ENCODE measurements around the gene MAGEF1. TPM values are rescaled to one million over a fixed set of nuclear protein-coding genes. Genes with fewer than 3 reads are reported as not detected.
A peak's percentile ranks its signal among the peaks of the same experiment; 100 is the strongest.

MAGEF1 gene
- total and polyA plus RNA-seq, 2 of the 8 experiments (the other 6 are each of a cell fraction or from before 2014, with no cell fraction given): 26.5 to 56.7 TPM

- no peaks in the 10 kb centered on the region for H3K27me3 ChIP-seq (replicated peaks in 1 of 4; ENCODE audit: control insufficient read depth in 3 of 4, extremely low read depth in 1 of 4, insufficient read depth in 3 of 4, low read length in 3 of 4)
- H2BK120ac ChIP-seq (replicated peaks; ENCODE audit: low read depth, low read length): no peak overlapping the region
- WGBS, 2 experiments (ENCODE audit: extremely low coverage in 1 of 2, insufficient coverage in 1 of 2, insufficient read length in 1 of 2, insufficient replicate concordance in 2 of 2, low coverage in 1 of 2, low lambda C conversion rate in 2 of 2, missing lambda C conversion rate in 1 of 2): 90% methylated on average over 14 of the region's 14 CpGs; no CpG with 5 or more reads in 1 of the 2 experiments
- no peak overlapping the region for H3K4me3 ChIP-seq (ENCODE audit: extremely low read depth in 1 of 4, insufficient read depth in 2 of 4, low read depth in 3 of 4, low read length in 4 of 4)
- TF ChIP-seq POLR2AphosphoS5 (IDR thresholded peaks at IDR 0.05; ENCODE audit: low read depth, low read length) (no peak), ATF3 (IDR thresholded peaks at IDR 0.05; ENCODE audit: insufficient read depth, low read depth, low read length) (no peak), SP4 (IDR thresholded peaks at IDR 0.05; ENCODE audit: low read length) (no peak), TCF12 (IDR thresholded peaks at IDR 0.05; ENCODE audit: low read depth, low read length) (no peak), CTCF (IDR thresholded peaks at IDR 0.05; ENCODE audit: control extremely low read depth in 1 of 3, insufficient read depth in 1 of 3, low read depth in 1 of 3, low read length in 3 of 3) (no peak), MAFK (IDR thresholded peaks at IDR 0.05; ENCODE audit: low read depth, low read length) (no peak), PHF8 (conservative IDR thresholded peaks at IDR 0.05; ENCODE audit: low read depth, low read length) (no peak), CBX5 (IDR thresholded peaks at IDR 0.05; ENCODE audit: low read depth, low read length) (no peak)
- H4K91ac ChIP-seq (replicated peaks; ENCODE audit: insufficient read length, low read length): peak overlapping the region; percentile 44
- no peak overlapping the region for H2BK5ac ChIP-seq (ENCODE audit: low read depth, low read length)
- no peaks in the 10 kb centered on the region for H3K4me1 ChIP-seq (replicated peaks in 1 of 4; ENCODE audit: control insufficient read depth in 3 of 4, insufficient read depth in 4 of 4, low read length in 3 of 4)
- POLR2A ChIA-PET (ENCODE audit: partially characterized antibody): interaction anchor here (1.3 kb wide), 1 partner anchor 23 kb away, joined by 5 read pairs; the partner anchor contains the start of gene MAGEF1
- DNase-seq (ENCODE audit: low read depth in 1 of 2, low spot score in 2 of 2) (peak in 1 of 2 experiments; percentile 45), FAIRE-seq (no peak)
- H3K18ac ChIP-seq (ENCODE audit: extremely low read depth, low read length): no peak overlapping the region
- H3K9me3 ChIP-seq (ENCODE audit: insufficient read depth in 2 of 2, low read depth in 1 of 2, low read length in 1 of 2): no peaks in the 10 kb centered on the region
- no peak overlapping the region for H4K8ac ChIP-seq (ENCODE audit: extremely low read depth, insufficient read depth, low read length)
- H4K5ac ChIP-seq (ENCODE audit: insufficient read length, low read depth, low read length): no peak overlapping the region
- no peak overlapping the region for H3K14ac ChIP-seq (ENCODE audit: insufficient read length)
- no peak overlapping the region for H3K4ac ChIP-seq (replicated peaks; ENCODE audit: insufficient read length, low read depth, low read length)
- CTCF ChIA-PET (ENCODE audit: partially characterized antibody): interaction anchor here (0.7 to 5.6 kb wide), 12 partner anchors 9 to 165 kb away, joined by 3 to 27 read pairs (median 5); no protein-coding TSS in a partner anchor
- H2BK12ac ChIP-seq (ENCODE audit: low read depth, low read length): peak overlapping the region; percentile 17; the same call in 1 of the 2 replicates
- H3K23ac ChIP-seq (ENCODE audit: insufficient read length): no peak overlapping the region
- no peak overlapping the region for H3K9ac ChIP-seq (replicated peaks in 1 of 4; ENCODE audit: extremely low read depth in 1 of 4, low read depth in 3 of 4, low read length in 3 of 4)
- no peak overlapping the region for H2BK20ac ChIP-seq (ENCODE audit: low read length)
- no peaks in the 10 kb centered on the region for H3K79me1 ChIP-seq (ENCODE audit: low read depth, low read length)
- H2AFZ ChIP-seq (ENCODE audit: low read length): peak overlapping the region; percentile 67; the same call in 1 of the 2 replicates
- H3K79me2 ChIP-seq (ENCODE audit: control insufficient read depth in 1 of 2, insufficient read depth in 2 of 2, low read length in 2 of 2): no peaks in the 10 kb centered on the region
- no peak overlapping the region for H2AK5ac ChIP-seq (ENCODE audit: low read depth, low read length)
- no peak overlapping the region for H3K4me2 ChIP-seq (ENCODE audit: insufficient read depth in 1 of 2, low read depth in 2 of 2, low read length in 2 of 2)
- peak overlapping the region; percentile 61 for H2BK15ac ChIP-seq (ENCODE audit: low read length)
- H3K23me2 ChIP-seq (ENCODE audit: low read depth, low read length): 0 out of 2 replicates have a peak, but pooled peaks cover 2% of the 10 kb centered on the region
- no peak overlapping the region for H3K56ac ChIP-seq (replicated peaks; ENCODE audit: insufficient read length, low read depth, low read length)
- H3K36me3 ChIP-seq (ENCODE audit: control insufficient read depth in 2 of 4, insufficient read depth in 4 of 4, low read length in 3 of 4): no peaks in the 10 kb centered on the region
- H3K27ac ChIP-seq (ENCODE audit: low read depth, low read length): no peak overlapping the region
- no peaks in the 10 kb centered on the region for H4K20me1 ChIP-seq (replicated peaks in 1 of 2; ENCODE audit: control insufficient read depth in 1 of 2, insufficient read depth in 2 of 2, low read length in 2 of 2)
Measured at GRCh38 chr3:184734903-184735701, 23.2 kb upstream of the MAGEF1 start.
